Measurements from ENCODE around the gene CPAMD8. TPM values are rescaled to one million over a fixed set of nuclear protein-coding genes. Genes with fewer than 3 reads are reported as not detected.
"Not testable (repeated sequence)": the region's sequence is repeated elsewhere in the genome, so short reads cannot be mapped to it uniquely, and the experiment has no call there.

The CPAMD8 gene
- polyA plus RNA-seq, 10 donors: 2.7 to 8.7 (median 4.3) TPM

- DNase-seq: no peak
Observed at GRCh38 chr19:17002455-17002854, 24.2 kb downstream of the CPAMD8 start.

GRCh38 chr19:17001603-17002183 is 24.9 kb downstream of the CPAMD8 start:
- DNase-seq: no peak

GRCh38 chr19:16998635-16999194 is 27.9 kb downstream of the CPAMD8 start:
- no peak for DNase-seq

GRCh38 chr19:16996838-16997490 is 29.6 kb downstream of the CPAMD8 start:
- DNase-seq: not testable (repeated sequence)

- no peak for DNase-seq
Observed at GRCh38 chr19:16988661-16989060, 37.9 kb downstream of the CPAMD8 start.

GRCh38 chr19:16985403-16985802 is 41.2 kb downstream of the CPAMD8 start:
- no peak for DNase-seq

GRCh38 chr19:16982586-16982985 is 44.0 kb downstream of the CPAMD8 start:
- not testable (repeated sequence) for DNase-seq

GRCh38 chr19:16978839-16979802 is 47.5 kb downstream of the CPAMD8 start:
- no peak for DNase-seq

GRCh38 chr19:16978156-16978555 is 48.5 kb downstream of the CPAMD8 start:
- DNase-seq: no peak

- DNase-seq: no peak
Observed at GRCh38 chr19:16977306-16977705, 49.3 kb downstream of the CPAMD8 start.

GRCh38 chr19:16976446-16976845 is 50.2 kb downstream of the CPAMD8 start:
- DNase-seq: no peak

GRCh38 chr19:16970821-16971220 is 55.8 kb downstream of the CPAMD8 start:
- DNase-seq: no peak

- DNase-seq: no peak
Observed at GRCh38 chr19:16969135-16969534, 57.5 kb downstream of the CPAMD8 start.

- DNase-seq: not testable (repeated sequence)
Observed at GRCh38 chr19:16960996-16961822, 65.4 kb downstream of the CPAMD8 start.

- not testable (repeated sequence) for DNase-seq
Observed at GRCh38 chr19:16958277-16958676, 68.3 kb downstream of the CPAMD8 start.

GRCh38 chr19:16957855-16958254 is 68.8 kb downstream of the CPAMD8 start:
- no peak for DNase-seq

- peak; percentile 1 to 63 (median 40) for DNase-seq
Observed at GRCh38 chr19:16957151-16957701, 69.4 kb downstream of the CPAMD8 start.

- no peak for DNase-seq
Observed at GRCh38 chr19:16955161-16955560, 71.4 kb downstream of the CPAMD8 start.

GRCh38 chr19:16952046-16952445 is 74.6 kb downstream of the CPAMD8 start:
- no peak for DNase-seq

- DNase-seq: no peak
Observed at GRCh38 chr19:16951529-16951928, 75.1 kb downstream of the CPAMD8 start.

- no peak for DNase-seq
Observed at GRCh38 chr19:16949496-16950023, 77.0 kb downstream of the CPAMD8 start.
